K562 (cell line): ENCODE data around the gene TNNT2. TPM values are rescaled to one million over a fixed set of nuclear protein-coding genes. Genes with fewer than 3 reads are reported as not detected.

Experiments
- polyA plus RNA-seq, 8 experiments: library from polyadenylated mRNA; depleted of rRNA in 4 of 8; stranded (reverse) in 5 of 8; unstranded in 3 of 8; fragments of >200 nt; fragmentation: Nextera tagmentation in 2 of 8; fragmentation: Illumina TruSeq in 1 of 8; extraction: Ambion mirVana in 2 of 8; extraction: Trizol in 1 of 8; gene quantifications; 2 replicates each; pipeline versions ENCODE4 v1.2.1 to v1.2.3, GENCODE V29; 2011 to 2014; ENCODE audit warnings: inconsistent platforms in 1 of 8, missing spikeins in 1 of 8
- total RNA-seq, 7 experiments: library from RNA; depleted of rRNA in 6 of 7; stranded (reverse); fragments of >200 nt in 6 of 7; fragmentation: Illumina TruSeq in 2 of 7; extraction: Trizol in 2 of 7; gene quantifications; 2 replicates each; pipeline versions ENCODE4 v1.2.1 to v1.2.3, GENCODE V29; 2011 to 2021; ENCODE audit warnings: low replicate concordance in 1 of 7
- TF ChIP-seq, protein P1 (sequence below): fragments of 450-650 bp; IDR thresholded peaks from 2 replicates; pipeline ENCODE4 v1.6.1; 2016; ENCODE audit warnings: mild to moderate bottlenecking, moderate library complexity

Gene TNNT2
- total and polyA plus RNA-seq, 9 of the 15 experiments (the other 6 are each of a cell fraction or from before 2014, with no cell fraction given), result not detected

DNA sequence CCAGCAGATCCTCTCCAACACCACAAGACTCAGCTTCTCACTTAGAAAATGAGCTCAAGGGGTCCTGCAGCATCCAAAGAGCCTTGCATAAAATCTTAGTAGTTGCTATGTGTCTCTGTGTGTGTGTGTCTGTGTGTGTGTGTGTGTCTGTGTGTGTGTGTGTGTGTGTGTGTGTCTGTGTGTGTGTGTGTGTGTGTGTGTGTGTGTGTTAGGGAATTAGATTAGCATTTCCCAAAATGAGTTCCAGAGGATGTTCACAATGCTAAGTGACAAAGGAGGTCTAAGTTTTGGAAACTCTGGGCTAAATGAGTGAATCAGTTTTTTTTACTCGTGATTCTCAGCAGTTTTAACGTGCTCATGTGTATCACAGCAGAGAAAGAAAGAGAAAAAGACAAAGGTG lies 30.5 kb downstream of the TNNT2 start (continued):
- TF ChIP-seq, protein P1, sequence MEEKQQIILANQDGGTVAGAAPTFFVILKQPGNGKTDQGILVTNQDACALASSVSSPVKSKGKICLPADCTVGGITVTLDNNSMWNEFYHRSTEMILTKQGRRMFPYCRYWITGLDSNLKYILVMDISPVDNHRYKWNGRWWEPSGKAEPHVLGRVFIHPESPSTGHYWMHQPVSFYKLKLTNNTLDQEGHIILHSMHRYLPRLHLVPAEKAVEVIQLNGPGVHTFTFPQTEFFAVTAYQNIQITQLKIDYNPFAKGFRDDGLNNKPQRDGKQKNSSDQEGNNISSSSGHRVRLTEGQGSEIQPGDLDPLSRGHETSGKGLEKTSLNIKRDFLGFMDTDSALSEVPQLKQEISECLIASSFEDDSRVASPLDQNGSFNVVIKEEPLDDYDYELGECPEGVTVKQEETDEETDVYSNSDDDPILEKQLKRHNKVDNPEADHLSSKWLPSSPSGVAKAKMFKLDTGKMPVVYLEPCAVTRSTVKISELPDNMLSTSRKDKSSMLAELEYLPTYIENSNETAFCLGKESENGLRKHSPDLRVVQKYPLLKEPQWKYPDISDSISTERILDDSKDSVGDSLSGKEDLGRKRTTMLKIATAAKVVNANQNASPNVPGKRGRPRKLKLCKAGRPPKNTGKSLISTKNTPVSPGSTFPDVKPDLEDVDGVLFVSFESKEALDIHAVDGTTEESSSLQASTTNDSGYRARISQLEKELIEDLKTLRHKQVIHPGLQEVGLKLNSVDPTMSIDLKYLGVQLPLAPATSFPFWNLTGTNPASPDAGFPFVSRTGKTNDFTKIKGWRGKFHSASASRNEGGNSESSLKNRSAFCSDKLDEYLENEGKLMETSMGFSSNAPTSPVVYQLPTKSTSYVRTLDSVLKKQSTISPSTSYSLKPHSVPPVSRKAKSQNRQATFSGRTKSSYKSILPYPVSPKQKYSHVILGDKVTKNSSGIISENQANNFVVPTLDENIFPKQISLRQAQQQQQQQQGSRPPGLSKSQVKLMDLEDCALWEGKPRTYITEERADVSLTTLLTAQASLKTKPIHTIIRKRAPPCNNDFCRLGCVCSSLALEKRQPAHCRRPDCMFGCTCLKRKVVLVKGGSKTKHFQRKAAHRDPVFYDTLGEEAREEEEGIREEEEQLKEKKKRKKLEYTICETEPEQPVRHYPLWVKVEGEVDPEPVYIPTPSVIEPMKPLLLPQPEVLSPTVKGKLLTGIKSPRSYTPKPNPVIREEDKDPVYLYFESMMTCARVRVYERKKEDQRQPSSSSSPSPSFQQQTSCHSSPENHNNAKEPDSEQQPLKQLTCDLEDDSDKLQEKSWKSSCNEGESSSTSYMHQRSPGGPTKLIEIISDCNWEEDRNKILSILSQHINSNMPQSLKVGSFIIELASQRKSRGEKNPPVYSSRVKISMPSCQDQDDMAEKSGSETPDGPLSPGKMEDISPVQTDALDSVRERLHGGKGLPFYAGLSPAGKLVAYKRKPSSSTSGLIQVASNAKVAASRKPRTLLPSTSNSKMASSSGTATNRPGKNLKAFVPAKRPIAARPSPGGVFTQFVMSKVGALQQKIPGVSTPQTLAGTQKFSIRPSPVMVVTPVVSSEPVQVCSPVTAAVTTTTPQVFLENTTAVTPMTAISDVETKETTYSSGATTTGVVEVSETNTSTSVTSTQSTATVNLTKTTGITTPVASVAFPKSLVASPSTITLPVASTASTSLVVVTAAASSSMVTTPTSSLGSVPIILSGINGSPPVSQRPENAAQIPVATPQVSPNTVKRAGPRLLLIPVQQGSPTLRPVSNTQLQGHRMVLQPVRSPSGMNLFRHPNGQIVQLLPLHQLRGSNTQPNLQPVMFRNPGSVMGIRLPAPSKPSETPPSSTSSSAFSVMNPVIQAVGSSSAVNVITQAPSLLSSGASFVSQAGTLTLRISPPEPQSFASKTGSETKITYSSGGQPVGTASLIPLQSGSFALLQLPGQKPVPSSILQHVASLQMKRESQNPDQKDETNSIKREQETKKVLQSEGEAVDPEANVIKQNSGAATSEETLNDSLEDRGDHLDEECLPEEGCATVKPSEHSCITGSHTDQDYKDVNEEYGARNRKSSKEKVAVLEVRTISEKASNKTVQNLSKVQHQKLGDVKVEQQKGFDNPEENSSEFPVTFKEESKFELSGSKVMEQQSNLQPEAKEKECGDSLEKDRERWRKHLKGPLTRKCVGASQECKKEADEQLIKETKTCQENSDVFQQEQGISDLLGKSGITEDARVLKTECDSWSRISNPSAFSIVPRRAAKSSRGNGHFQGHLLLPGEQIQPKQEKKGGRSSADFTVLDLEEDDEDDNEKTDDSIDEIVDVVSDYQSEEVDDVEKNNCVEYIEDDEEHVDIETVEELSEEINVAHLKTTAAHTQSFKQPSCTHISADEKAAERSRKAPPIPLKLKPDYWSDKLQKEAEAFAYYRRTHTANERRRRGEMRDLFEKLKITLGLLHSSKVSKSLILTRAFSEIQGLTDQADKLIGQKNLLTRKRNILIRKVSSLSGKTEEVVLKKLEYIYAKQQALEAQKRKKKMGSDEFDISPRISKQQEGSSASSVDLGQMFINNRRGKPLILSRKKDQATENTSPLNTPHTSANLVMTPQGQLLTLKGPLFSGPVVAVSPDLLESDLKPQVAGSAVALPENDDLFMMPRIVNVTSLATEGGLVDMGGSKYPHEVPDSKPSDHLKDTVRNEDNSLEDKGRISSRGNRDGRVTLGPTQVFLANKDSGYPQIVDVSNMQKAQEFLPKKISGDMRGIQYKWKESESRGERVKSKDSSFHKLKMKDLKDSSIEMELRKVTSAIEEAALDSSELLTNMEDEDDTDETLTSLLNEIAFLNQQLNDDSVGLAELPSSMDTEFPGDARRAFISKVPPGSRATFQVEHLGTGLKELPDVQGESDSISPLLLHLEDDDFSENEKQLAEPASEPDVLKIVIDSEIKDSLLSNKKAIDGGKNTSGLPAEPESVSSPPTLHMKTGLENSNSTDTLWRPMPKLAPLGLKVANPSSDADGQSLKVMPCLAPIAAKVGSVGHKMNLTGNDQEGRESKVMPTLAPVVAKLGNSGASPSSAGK, result no peak
